Measurements from ENCODE around the gene PSMD4. TPM values are rescaled to one million over a fixed set of nuclear protein-coding genes. Genes with fewer than 3 reads are reported as not detected.

The PSMD4 gene
- total RNA-seq, 1 donor from 2014 or later, result 142 TPM

GRCh38 chr1:151221616-151222015, 32.9 kb upstream of the PSMD4 start:
- DNase-seq, result no peak
- Histone ChIP-seq H3K27me3 (ENCODE audit: low read depth) (no peaks in the 10 kb centered on the region), H3K4me3 (no peak overlapping the region), H3K9me3 (replicated peaks) (no peaks in the 10 kb centered on the region), H3K4me1 (peaks cover 31% of the 10 kb centered on the region), H3K27ac (replicated peaks) (peak overlapping the region; percentile 7), H3K36me3 (peaks cover 31% of the 10 kb centered on the region)
- intact Hi-C loops (cut with micrococcal nuclease), result no loop called here
- no peak for TF ChIP-seq CTCF (IDR thresholded peaks at IDR 0.05; ENCODE audit: borderline replicate concordance)

GRCh38 chr1:151222130-151222529, 32.4 kb upstream of the PSMD4 start:
- H3K4me1 ChIP-seq, result peaks cover 26% of the 10 kb centered on the region
- H3K27me3 ChIP-seq (ENCODE audit: low read depth), result no peaks in the 10 kb centered on the region
- intact Hi-C loops (cut with micrococcal nuclease), result no loop called here
- H3K4me3 ChIP-seq, result no peak overlapping the region
- H3K36me3 ChIP-seq, result peaks cover 34% of the 10 kb centered on the region
- peak overlapping the region; percentile 7 for H3K27ac ChIP-seq (replicated peaks)
- TF ChIP-seq CTCF (IDR thresholded peaks at IDR 0.05; ENCODE audit: borderline replicate concordance), result no peak
- no peak for DNase-seq
- H3K9me3 ChIP-seq (replicated peaks), result no peaks in the 10 kb centered on the region

GRCh38 chr1:151235235-151235634, 19.3 kb upstream of the PSMD4 start:
- H3K27ac ChIP-seq (replicated peaks), result no peak overlapping the region
- H3K4me3 ChIP-seq, result no peak overlapping the region
- no peaks in the 10 kb centered on the region for H3K27me3 ChIP-seq (ENCODE audit: low read depth)
- no peaks in the 10 kb centered on the region for H3K9me3 ChIP-seq (replicated peaks)
- TF ChIP-seq CTCF (IDR thresholded peaks at IDR 0.05; ENCODE audit: borderline replicate concordance), result no peak
- DNase-seq, result no peak
- peaks cover 100% of the 10 kb centered on the region for H3K36me3 ChIP-seq
- intact Hi-C loops (cut with micrococcal nuclease), result no loop called here
- no peaks in the 10 kb centered on the region for H3K4me1 ChIP-seq

- no peak overlapping the region for H3K27ac ChIP-seq (replicated peaks)
- intact Hi-C loops (cut with micrococcal nuclease), result no loop called here
- no peaks in the 10 kb centered on the region for H3K27me3 ChIP-seq (ENCODE audit: low read depth)
- H3K4me3 ChIP-seq, result no peak overlapping the region
- peaks cover 100% of the 10 kb centered on the region for H3K36me3 ChIP-seq
- H3K4me1 ChIP-seq, result no peaks in the 10 kb centered on the region
- DNase-seq, result no peak
- H3K9me3 ChIP-seq (replicated peaks), result no peaks in the 10 kb centered on the region
- no peak for TF ChIP-seq CTCF (IDR thresholded peaks at IDR 0.05; ENCODE audit: borderline replicate concordance)
Measured at GRCh38 chr1:151237678-151238466, 16.7 kb upstream of the PSMD4 start.

GRCh38 chr1:151238467-151238739, 16.1 kb upstream of the PSMD4 start:
- no peaks in the 10 kb centered on the region for H3K4me1 ChIP-seq
- no peaks in the 10 kb centered on the region for H3K27me3 ChIP-seq (ENCODE audit: low read depth)
- H3K27ac ChIP-seq (replicated peaks), result no peak overlapping the region
- no peak for TF ChIP-seq CTCF (IDR thresholded peaks at IDR 0.05; ENCODE audit: borderline replicate concordance)
- H3K4me3 ChIP-seq, result no peak overlapping the region
- peaks cover 100% of the 10 kb centered on the region for H3K36me3 ChIP-seq
- no peak for DNase-seq
- H3K9me3 ChIP-seq (replicated peaks), result no peaks in the 10 kb centered on the region
- intact Hi-C loops (cut with micrococcal nuclease), result no loop called here
